GM18526 (cell line): ENCODE data around the gene LIPN.

ENCODE experiments used
- POLR2A ChIP-seq: IDR thresholded peaks from 3 replicates; pipeline ENCODE4 v1.6.1; 2011; ENCODE audit not compliant: insufficient read length; ENCODE audit errors: extremely low read depth

LIPN gene

GRCh38 chr10:88802523-88803285, 42.9 kb downstream of the LIPN start, which contains the start of gene LIPM:
LIPM (plus strand) TSS chr10:88802730; CDS start chr10:88802897, 167 bp downstream.
- no peak for TF ChIP-seq POLR2A

DNA sequence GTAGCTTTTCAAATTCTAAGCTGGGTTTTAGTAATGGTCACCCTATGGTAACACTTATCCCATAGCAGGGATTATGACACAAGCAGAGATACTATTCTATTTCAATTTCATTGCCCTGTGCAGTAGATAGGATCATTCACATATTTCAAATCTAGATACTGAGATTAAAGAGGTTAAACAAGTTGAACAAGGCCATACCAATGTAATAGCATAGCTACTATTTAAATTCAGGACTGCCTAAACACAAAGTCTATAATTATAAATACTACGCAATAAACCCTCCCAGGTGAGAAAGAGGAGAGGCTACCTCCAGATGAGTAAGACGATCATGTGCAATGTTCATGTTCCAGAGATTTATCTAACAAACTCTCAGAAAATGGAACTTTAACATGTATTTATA, 43.8 kb downstream of the LIPN start:
- no peak for TF ChIP-seq POLR2A

DNA sequence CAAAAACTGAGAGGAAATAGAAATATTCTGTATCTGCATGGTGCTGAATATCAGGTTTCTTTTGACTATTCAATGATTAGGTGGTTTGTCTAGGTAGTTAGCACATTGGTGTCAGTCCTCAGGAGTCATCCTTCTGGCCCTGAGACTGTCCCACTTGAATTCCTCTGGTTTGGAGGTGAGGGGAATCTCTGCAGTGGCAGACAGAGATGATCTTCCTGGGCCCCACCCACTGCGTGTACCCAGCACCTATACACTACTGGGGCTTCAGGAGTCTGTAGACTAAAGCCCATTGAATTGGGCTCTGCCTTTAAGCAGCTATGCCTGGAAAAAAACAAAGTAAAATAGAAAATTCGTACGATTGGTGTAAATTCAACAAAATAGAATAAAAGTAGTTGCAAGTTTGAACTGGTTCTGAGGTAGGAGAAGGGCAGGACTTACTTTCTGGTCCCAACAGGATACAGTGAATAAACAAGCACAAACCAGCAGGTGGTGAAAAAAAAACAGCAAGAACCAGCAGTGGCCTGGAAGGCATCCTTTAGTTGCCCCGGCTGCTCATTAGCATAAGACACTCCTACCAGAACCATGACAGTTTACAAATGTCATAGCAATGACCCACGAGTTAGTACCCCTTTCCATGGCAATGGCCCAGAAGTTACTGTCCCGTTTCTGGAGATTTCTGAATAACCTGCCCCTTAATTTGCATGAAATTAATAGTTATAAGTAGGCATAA, 44.4 kb downstream of the LIPN start:
- TF ChIP-seq POLR2A: no peak

DNA sequence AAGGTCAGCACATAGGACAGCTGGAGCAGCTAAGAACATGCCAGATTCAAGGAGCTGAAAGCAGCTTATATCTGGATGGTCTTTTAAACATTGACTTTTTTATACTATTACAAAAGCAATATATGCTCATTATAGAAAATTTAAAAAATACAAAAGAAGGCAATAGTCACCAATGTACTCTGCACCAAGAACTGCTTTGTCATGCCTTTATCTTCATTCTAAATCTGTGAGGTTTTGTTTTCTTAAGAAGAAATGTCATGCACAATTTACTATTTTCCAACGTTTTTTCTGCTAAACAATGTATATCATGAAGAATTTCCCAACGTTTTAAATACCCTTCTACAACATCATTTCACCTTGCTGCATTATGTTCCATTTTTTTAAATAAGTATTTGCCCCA, 45.5 kb downstream of the LIPN start:
- no peak for TF ChIP-seq POLR2A

GRCh38 chr10:88805924-88806323, 46.1 kb downstream of the LIPN start:
- no peak for TF ChIP-seq POLR2A

DNA sequence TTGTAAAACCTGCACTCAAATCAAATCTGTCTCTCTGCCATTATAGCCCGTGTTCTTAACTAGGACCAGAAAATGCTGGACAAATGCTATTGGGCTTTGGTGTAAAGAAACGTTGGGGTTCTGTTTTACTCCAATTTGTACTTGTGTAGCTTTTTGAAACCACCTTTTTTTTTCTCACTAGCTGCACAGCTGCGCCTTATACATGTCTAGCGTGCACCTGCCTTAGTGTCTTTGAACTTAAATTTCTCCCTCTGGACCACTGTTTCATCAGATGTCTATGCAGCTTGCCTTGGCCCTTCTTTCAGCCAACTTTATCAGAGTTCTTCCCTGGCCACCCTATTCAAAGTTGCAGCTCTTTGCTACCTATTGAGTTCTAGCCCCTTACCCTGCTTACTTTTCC, 49.8 kb downstream of the LIPN start:
- TF ChIP-seq POLR2A: no peak

DNA sequence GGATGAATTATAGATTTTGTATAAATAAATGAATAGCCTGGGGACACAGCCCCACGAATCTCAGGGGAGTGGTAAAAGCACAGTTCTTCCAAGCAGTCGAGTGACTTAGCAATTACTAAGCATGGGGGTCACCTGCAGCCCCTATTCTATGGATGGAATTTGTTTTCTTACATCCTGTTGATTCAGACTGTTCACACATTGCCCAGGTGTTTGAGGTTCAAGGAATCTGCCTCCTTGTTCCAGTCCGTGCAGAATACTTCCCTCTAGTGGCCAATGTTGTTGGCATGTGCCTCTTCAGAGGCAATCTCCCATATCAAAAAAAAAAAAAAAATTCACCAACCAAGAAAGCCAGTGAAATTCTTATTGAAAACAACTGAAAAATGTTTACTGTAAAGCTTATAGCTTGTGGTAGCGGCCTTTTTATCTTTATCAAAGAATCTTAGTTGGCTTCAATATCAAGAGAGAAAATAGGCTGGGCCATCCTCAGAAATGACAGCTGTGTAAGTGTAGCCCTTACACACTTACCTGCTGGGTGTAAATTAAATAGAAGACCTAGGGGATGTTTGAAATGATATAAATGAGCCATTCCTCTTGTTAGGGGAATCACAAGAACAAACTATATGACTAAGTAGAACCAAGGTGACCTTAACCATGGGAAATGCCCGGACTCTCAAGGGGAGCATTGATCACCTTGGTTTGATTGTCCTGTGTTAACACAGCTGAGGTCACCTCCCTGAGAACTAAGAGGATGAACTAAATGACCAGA, 50.6 kb downstream of the LIPN start:
- TF ChIP-seq POLR2A: no peak

DNA sequence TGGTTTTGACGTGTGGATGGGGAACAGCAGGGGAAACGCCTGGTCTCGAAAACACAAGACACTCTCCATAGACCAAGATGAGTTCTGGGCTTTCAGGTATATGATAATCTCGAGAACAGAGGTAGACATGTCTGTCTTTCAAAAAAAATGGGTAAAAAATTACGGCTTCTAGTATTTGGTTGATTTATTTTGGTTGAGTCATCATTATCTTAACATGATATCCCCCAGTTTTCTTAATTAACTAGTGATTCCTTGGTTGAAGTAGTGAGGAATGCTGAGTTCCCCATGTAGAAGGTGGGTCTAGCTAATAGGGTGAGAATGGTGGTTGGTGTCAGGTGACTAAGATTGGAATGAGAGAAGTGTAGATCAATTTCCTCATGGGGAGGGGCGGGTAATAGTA, 53.4 kb downstream of the LIPN start:
- TF ChIP-seq POLR2A: no peak

GRCh38 chr10:88819290-88819689, 59.5 kb downstream of the LIPN start:
- TF ChIP-seq POLR2A: no peak

- no peak for TF ChIP-seq POLR2A
These were observed 61.1 kb downstream of the LIPN start for GRCh38 chr10:88820748-88821401.

DNA sequence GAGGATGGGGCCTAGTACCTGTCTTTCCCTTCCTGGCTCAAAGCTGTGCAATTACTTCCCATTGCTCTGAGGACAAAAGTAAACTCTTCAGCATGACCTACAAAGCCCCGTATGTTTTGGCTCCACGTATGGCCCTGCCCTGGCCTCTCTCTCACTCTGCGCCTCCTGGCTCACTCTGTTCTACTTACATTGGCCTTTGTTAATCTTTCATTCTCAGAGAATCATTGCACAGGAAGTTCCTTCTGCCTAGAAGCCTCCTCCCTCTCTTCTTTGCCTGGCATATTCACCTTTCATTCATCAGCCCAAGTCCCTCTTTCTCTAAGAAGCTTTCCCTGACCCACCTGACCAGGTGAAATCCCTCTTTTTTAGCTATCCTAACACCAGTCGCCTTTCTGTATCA, 66.6 kb downstream of the LIPN start:
- no peak for TF ChIP-seq POLR2A

GRCh38 chr10:88827671-88828070, 67.9 kb downstream of the LIPN start:
- TF ChIP-seq POLR2A: no peak

DNA sequence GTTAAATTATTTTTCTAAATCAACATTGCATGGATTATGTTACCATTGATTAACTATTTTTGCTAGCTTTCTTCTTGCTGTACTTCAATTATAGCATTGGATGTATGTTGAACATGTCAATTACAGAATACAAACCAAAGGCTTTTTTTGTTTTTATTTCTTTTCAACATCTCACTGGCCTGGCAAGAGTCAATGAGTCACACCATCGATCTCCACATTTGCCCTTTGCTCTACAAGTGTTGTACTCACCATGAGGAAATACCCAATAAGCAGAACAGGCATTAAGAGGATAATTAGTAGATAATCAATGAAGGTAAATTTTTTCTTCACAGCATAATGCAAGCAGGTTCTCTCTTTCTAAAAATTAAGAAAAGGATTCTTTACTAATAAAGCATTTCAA, 68.5 kb downstream of the LIPN start:
- no peak for TF ChIP-seq POLR2A
